ENCODE data around the gene GJD3. TPM values are rescaled to one million over a fixed set of nuclear protein-coding genes. Genes with fewer than 3 reads are reported as not detected.

The GJD3 gene
- total and polyA plus RNA-seq, 9 of the 15 experiments (the other 6 are each of a cell fraction or from before 2014, with no cell fraction given), result 0.17 to 0.38 TPM; not detected in 7

DNA sequence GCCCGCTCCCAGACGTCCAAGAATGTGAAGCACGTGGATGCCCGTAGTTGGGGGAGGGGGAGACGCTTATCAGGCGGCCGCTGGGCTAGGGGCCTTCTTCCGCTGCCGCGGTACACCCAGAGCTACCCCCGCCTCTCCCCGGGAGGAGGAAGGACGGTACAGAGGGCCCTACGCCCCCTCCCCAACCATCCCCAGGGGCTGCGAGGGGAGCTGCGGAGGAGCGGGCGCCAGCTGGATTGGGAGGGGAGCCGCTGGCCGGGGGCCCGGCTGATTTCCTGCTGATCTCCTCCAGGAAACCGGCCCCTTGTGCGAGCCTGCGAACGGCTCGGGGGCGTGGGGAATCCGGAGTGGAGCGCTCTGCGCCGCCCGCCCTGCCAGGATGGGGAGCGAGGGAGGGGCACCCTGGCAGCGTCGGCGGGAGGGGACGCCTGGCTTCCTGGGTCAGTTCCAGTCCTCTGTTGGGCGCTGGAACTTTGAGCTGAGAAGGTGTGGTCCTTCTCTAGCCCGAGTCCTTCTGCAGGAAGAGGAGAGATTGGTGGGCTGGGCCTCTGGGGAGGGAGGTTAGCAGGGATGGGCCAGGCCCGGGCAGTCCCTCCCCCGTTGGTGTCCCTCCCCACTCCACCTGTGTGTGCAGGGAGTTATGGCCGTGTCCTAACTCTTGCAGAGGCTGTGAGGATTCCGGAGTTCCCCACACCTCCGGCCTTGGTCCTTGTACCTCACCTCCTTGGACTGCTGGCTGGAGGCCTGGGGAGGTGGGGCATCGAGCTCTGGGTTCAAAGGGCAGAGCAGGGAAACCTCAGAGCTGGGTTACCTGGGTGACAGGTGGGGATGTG lies 19.2 kb downstream of the GJD3 start (continued):
- TF ChIP-seq, protein P1, sequence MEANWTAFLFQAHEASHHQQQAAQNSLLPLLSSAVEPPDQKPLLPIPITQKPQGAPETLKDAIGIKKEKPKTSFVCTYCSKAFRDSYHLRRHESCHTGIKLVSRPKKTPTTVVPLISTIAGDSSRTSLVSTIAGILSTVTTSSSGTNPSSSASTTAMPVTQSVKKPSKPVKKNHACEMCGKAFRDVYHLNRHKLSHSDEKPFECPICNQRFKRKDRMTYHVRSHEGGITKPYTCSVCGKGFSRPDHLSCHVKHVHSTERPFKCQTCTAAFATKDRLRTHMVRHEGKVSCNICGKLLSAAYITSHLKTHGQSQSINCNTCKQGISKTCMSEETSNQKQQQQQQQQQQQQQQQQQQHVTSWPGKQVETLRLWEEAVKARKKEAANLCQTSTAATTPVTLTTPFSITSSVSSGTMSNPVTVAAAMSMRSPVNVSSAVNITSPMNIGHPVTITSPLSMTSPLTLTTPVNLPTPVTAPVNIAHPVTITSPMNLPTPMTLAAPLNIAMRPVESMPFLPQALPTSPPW (CRISPR knock-in tag; IDR thresholded peaks at IDR 0.05), result peak; percentile 52
- TF ChIP-seq, protein P2, sequence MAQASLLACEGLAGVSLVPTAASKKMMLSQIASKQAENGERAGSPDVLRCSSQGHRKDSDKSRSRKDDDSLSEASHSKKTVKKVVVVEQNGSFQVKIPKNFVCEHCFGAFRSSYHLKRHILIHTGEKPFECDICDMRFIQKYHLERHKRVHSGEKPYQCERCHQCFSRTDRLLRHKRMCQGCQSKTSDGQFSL (CRISPR knock-in tag; IDR thresholded peaks at IDR 0.05), result no peak
- TF ChIP-seq, protein P2 (tag; IDR thresholded peaks at IDR 0.05), result no peak
- TF ChIP-seq ZNF134 (CRISPR knock-in tag; conservative IDR thresholded peaks at IDR 0.05), result no peak
- TF ChIP-seq OTX1 (CRISPR knock-in tag; IDR thresholded peaks at IDR 0.05), result no peak
- TF ChIP-seq, protein P3, sequence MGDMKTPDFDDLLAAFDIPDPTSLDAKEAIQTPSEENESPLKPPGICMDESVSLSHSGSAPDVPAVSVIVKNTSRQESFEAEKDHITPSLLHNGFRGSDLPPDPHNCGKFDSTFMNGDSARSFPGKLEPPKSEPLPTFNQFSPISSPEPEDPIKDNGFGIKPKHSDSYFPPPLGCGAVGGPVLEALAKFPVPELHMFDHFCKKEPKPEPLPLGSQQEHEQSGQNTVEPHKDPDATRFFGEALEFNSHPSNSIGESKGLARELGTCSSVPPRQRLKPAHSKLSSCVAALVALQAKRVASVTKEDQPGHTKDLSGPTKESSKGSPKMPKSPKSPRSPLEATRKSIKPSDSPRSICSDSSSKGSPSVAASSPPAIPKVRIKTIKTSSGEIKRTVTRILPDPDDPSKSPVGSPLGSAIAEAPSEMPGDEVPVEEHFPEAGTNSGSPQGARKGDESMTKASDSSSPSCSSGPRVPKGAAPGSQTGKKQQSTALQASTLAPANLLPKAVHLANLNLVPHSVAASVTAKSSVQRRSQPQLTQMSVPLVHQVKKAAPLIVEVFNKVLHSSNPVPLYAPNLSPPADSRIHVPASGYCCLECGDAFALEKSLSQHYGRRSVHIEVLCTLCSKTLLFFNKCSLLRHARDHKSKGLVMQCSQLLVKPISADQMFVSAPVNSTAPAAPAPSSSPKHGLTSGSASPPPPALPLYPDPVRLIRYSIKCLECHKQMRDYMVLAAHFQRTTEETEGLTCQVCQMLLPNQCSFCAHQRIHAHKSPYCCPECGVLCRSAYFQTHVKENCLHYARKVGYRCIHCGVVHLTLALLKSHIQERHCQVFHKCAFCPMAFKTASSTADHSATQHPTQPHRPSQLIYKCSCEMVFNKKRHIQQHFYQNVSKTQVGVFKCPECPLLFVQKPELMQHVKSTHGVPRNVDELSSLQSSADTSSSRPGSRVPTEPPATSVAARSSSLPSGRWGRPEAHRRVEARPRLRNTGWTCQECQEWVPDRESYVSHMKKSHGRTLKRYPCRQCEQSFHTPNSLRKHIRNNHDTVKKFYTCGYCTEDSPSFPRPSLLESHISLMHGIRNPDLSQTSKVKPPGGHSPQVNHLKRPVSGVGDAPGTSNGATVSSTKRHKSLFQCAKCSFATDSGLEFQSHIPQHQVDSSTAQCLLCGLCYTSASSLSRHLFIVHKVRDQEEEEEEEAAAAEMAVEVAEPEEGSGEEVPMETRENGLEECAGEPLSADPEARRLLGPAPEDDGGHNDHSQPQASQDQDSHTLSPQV (IDR thresholded peaks at IDR 0.05), result peak; percentile 53; the same call in 1 of the 2 replicates
- TF ChIP-seq HNRNPH1 (optimal IDR thresholded peaks at IDR 0.05; ENCODE audit: low read depth, low read length), result no peak
- TF ChIP-seq ZNF324 (CRISPR knock-in tag; IDR thresholded peaks at IDR 0.05), result no peak
- TF ChIP-seq SAFB (IDR thresholded peaks at IDR 0.05; ENCODE audit: borderline replicate concordance, low read depth, low read length), result no peak
- TF ChIP-seq STAG1 (CRISPR knock-in tag; IDR thresholded peaks at IDR 0.05; ENCODE audit: borderline replicate concordance), result no peak
- 0 out of 2 replicates have a peak, but pooled peaks have one; percentile 47 for TF ChIP-seq CTBP1 (IDR thresholded peaks at IDR 0.05; ENCODE audit: borderline replicate concordance)
- TF ChIP-seq CEBPG (CRISPR knock-in tag; IDR thresholded peaks at IDR 0.05), result no peak
- no peak for TF ChIP-seq CEBPG (tag; conservative IDR thresholded peaks at IDR 0.05 in 1 of 2, IDR thresholded peaks at IDR 0.05 in 1 of 2)
- no peak for TF ChIP-seq LARP7 (IDR thresholded peaks at IDR 0.05)
- no peak for TF ChIP-seq HNRNPL (IDR thresholded peaks at IDR 0.05; ENCODE audit: low read depth, low read length)
- TF ChIP-seq NCOR1 (IDR thresholded peaks at IDR 0.05), result no peak
- TF ChIP-seq HDAC2 (IDR thresholded peaks at IDR 0.05), result no peak
- no peak for TF ChIP-seq PHTF2 (CRISPR knock-in tag; IDR thresholded peaks at IDR 0.05)
- TF ChIP-seq RAD21 (CRISPR knock-in tag; conservative IDR thresholded peaks at IDR 0.05 in 1 of 2, IDR thresholded peaks at IDR 0.05 in 1 of 2), result no peak
- no peak for TF ChIP-seq PHB (CRISPR knock-in tag; IDR thresholded peaks at IDR 0.05)
- no peak for TF ChIP-seq XRCC5 (IDR thresholded peaks at IDR 0.05; ENCODE audit: low read depth, low read length)
- TF ChIP-seq SRSF1 (IDR thresholded peaks at IDR 0.05; ENCODE audit: low read depth, low read length), result no peak
- TF ChIP-seq NFATC3 (IDR thresholded peaks at IDR 0.05), result no peak
- TF ChIP-seq ZNF431 (CRISPR knock-in tag; IDR thresholded peaks at IDR 0.05), result no peak

Data from K562 (cell line).